T follicular helper cell (primary cell): ENCODE data around the gene SF3B2.
"Not testable (repeated sequence)": the region's sequence is repeated elsewhere in the genome, so short reads cannot be mapped to it uniquely, and the experiment has no call there.

Experiments used
- DNase-seq: peaks from one replicate; pipeline ENCODE4 v3.0.0-alpha.2; 2020; ENCODE audit warnings: low read depth
- total RNA-seq, 2 experiments: gene quantifications; one replicate each; lab custom pipeline; 2026; lab: John Stamatoyannopoulos, UW

SF3B2 gene, protein sequence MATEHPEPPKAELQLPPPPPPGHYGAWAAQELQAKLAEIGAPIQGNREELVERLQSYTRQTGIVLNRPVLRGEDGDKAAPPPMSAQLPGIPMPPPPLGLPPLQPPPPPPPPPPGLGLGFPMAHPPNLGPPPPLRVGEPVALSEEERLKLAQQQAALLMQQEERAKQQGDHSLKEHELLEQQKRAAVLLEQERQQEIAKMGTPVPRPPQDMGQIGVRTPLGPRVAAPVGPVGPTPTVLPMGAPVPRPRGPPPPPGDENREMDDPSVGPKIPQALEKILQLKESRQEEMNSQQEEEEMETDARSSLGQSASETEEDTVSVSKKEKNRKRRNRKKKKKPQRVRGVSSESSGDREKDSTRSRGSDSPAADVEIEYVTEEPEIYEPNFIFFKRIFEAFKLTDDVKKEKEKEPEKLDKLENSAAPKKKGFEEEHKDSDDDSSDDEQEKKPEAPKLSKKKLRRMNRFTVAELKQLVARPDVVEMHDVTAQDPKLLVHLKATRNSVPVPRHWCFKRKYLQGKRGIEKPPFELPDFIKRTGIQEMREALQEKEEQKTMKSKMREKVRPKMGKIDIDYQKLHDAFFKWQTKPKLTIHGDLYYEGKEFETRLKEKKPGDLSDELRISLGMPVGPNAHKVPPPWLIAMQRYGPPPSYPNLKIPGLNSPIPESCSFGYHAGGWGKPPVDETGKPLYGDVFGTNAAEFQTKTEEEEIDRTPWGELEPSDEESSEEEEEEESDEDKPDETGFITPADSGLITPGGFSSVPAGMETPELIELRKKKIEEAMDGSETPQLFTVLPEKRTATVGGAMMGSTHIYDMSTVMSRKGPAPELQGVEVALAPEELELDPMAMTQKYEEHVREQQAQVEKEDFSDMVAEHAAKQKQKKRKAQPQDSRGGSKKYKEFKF
- 389 to 515 reads per million in 2 experiments for total RNA-seq

DNA sequence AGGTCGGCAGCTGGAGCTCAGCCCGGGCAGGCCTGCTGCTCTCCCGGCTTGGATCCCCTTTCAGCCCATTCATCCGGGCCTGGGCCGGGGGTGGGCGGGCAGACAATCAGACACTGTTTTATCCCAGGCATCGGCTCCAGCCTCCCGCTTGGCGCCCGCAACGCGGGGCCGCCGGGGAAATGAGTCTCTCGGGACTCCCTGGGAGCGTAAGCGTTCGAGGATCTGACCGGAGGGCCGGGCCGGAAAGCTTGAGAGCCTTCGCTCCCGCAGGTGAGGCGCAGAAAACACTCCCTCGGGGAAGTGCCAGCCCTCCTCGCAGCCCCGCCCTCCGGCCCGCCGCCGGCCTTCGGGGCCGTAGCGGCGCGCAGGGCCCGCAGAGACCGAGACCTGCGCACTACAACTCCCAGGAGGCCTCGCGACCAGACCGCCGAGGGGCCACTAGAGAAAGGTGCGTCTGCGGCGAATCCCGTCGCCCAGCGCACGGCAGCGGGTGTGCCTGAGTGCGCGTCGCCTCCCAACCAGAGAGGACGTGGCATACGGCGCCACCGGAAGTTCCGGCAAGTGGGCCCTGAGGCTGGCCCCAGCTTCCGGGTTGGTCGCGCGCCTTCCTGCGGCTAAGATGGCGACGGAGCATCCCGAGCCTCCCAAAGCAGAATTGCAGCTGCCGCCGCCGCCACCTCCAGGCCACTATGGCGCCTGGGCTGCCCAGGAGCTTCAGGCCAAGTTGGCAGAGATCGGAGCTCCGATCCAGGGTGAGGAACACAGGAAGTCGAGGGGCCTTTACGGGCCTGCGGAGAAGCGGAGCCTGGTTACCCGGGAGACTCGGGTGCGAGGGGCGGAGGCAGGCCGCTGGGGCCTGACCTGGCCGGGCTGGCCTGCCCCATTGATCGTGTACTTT is at the start of gene SF3B2:
SF3B2 (plus strand) TSS at position 599 of the 898 bp plus-strand sequence; CDS start at position 620, 21 bp downstream.
- DNase-seq, result peak; percentile 92

DNA sequence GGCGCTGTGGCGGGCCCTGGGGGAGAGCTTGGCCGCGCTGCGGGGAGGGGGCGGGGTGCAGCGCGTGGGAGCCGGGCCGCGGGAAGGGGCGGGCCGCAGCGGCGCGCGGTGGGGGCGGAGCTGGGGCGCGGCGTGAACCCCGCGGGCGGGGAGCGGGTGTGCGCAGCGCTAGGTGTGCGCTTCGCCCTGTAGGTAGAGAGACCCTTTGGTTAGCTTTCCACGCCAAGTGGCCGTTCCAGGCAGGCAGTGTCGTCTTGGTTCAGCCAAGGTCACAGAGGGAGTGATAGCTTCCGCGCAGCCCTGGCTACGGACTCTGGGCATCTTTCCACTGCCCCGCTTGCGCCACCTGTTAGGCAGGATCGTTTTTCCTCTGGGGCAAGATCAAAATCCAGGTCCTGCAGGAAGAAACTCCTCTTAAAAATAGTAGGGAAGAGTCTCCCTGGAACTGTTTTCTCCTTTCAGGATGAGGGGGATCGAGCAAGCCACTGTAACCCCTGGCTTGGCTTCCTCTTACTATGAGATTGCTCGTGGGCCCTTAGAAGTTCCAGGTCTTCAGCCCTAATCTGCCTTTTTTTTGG is 49.4 kb upstream of the SF3B2 start:
- DNase-seq, result no peak

DNA sequence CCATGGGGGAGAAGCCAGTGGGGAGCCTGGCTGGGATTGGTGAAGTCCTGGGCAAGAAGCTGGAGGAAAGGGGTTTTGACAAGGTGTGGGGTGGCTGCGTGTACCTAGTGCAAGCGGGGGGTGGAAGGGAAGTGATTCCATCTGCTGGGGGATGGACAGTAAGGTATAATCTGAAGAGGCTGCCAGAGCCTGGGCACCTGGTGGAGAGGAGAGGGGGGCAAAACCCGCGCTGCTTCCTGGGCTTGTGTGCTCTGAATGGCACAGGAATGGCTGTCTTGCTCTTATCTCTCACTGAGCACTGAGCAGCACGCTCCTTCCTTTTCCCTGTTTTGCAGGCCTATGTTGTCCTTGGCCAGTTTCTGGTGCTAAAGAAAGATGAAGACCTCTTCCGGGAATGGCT is 48.9 kb upstream of the SF3B2 start:
- DNase-seq, result no peak

DNA sequence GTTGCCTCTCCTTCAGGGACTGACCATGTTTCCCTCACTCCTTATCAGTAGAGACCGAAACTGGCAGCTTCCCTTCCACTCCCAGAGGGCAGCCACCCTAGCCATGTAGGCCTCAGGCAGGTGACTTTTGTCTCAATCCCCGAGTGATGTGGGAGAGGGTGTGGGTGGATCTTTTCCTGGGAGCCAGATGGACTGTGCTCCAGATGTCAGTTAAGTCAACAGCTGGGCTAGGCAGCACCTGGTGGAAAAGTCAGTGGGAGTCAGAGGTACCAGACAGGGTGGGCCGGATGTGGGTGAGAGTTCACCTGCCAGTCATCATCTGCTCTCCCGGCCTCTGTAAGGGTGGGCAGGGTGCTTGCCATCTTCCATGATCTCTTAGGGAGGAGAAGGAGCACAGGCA is 48.0 kb upstream of the SF3B2 start:
- no peak for DNase-seq

DNA sequence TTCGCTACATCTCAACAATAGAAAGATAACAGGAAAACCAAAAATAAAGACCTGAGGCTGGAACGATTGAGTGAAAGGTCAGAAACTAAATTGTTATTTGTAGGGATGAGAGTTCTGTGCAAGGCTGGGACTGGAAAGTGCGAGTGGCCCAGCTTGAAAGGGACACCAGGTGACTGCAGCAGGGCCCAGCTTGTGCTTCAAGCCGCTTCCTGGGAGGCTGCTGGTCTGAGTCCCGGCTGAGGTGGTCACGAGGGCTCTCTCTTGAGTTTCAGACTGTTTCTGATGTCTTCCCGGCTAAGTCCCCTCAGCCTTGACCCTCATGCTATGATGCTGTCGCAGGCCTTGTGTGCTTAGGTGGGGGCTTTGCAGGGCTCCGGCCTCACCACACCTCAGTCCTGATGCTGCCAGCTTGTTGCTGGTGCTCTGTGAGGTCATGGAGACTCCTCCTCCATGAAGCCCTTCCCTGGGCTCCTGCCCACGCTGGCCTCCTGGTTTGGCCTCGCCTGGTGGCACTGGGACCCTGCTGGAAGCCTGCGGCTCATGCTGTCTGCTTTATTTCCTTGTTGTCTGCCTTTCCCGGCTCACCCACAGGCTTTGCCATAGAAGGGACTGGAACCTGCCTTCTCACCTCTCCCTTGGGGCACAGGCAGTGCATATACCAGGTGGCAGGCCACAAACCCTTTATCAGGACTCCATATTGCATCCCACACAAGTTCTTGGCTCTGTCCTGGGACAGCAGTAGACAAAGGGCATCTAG is 45.9 kb upstream of the SF3B2 start:
- no peak for DNase-seq

DNA sequence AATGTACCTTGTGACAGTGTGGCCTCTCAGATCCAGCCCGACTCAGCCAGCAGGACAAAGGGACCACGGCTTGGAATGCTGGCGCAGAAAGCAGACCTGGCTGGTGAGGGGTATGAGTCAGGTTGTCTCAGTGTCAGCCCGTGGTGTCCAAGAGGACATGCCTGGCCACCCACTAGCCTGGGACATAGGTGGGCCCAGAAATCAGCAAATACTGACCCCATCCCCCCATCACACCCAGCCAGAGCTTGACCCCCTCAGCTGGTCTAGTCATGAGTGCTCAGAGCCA is 45.3 kb upstream of the SF3B2 start:
- no peak for DNase-seq

DNA sequence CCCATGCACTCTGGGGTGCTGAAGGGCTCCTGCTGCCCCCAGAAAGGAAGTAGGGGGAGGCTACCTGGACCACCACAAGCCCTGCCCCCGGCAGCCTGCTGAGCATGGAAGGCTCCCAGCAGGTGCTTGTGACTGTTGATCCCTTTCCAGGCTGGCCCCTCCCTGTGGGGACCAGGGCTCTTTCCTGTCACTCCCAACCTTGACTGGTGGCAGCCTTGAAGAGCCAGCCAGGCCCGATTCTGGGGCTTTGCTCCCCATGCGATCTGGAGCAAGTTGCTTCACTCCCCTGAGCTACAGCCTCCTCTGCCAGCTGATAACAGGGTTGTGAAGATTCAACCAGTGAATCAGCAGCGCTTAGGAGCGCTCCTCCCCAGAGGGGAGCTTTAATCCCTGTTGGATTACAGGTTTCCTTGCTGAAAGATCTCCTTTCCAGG is 44.9 kb upstream of the SF3B2 start:
- DNase-seq, result no peak

DNA sequence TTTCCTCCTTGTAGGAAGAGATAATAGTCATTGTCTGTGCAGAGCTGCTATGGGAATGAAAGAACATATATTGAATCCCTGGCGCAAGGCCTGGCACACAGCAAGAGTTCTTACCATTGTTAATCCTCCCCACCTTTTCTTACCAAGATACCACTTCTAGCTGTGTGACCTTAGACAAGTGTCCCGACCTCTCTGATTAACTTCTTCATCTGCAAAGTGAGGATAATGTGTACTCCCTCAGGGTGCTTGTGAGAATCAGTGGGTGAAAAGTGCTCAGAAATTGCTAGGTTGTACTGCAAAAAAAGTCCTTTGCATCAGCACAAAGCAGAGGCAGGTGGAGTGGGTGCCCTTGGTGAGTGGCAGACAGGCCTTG is 44.1 kb upstream of the SF3B2 start:
- DNase-seq, result no peak

DNA sequence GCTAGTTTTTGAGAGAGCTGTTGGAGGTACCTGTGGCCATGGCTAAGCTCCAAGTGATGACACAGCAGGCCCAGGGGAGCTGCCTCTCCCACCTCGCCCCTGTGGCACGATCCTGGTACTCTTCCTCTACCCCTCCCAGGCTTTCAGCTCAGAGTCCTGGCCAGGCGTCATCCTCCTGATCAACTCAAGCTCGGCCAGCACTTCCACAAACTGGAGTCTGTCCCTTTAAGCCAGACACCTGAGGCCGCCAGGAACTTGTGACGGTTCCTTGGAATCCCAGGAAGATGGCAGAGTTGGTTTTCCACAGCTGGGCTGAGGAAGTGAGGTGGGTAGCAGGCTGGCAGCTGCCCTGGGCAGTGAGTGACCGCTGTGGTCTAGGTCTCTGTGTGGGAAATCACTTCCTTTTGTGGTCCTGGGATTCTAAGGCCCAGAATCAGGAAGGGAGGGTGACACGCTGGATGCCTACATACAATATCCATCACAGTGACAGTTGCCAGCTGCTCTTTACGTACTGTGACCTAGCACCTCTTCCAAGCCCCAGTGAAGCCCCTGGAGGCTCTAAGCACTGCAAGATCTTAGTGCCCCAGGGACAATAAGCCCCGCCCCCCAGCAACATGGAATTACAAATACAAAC is 43.6 kb upstream of the SF3B2 start:
- no peak for DNase-seq

DNA sequence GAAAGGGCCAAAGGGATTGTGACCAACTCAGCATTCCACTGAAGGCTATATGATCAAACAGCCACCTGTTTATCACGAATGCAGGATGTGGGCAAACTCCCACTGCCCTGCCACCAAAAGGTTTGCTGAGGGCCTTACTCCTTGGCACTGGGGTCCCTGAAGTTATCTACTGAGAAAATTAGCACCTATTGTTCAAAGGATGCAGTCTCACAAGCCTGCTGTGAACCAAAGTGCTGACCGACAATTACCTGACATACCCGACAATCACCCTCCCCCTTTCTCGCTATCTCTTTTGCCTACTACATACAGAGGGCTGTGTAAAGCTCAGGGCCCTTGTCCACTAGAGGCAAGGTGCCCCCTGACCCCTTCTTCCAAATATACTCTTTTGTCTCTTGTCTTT is 42.1 kb upstream of the SF3B2 start:
- not testable (repeated sequence) for DNase-seq

DNA sequence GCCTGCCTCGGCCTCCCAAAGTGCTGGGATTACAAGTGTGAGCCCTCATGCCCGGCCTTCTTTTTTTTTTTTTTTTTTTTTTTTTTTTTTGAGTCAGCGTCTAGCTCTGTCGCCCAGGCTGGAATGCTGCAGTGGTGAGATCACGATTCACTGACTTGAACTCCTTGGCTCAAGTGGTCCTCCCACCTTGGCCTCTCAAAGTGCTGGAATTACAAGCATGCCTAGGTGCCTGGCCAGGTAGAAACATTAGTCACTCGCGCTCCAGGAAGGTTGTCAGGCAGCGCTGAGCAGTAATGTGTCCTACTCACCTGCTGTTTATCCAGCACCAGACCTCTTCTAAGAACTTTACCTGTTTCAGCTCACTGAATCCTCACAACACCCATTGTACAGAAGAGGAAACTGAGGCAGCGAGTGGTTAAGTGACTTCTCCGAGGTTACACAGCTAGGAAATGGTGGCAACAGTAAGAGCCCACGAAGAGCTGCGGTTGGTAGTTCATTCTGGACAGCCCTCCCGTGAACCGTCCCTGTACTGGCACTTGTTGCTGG is 40.9 kb upstream of the SF3B2 start:
- no peak for DNase-seq

DNA sequence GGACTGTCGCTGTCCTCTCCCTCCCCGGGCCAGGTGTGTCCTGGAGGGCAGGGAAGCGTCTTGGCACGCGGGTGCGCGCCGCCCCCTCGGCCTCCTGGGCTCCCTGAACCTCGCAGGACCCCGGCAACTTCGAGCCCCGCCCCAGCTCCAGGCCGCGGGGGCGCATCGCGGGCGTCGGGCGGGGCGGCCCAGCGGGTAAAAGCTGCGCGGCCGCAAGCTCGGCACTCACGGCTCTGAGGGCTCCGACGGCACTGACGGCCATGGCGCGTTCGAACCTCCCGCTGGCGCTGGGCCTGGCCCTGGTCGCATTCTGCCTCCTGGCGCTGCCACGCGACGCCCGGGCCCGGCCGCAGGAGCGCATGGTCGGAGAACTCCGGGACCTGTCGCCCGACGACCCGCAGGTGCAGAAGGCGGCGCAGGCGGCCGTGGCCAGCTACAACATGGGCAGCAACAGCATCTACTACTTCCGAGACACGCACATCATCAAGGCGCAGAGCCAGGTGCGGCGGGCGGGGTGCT is 40.3 kb upstream of the SF3B2 start, which contains the start of gene CST6:
CST6 (plus strand) TSS at position 224 of the 519 bp plus-strand sequence; CDS start at position 261, 37 bp downstream.
- no peak for DNase-seq

DNA sequence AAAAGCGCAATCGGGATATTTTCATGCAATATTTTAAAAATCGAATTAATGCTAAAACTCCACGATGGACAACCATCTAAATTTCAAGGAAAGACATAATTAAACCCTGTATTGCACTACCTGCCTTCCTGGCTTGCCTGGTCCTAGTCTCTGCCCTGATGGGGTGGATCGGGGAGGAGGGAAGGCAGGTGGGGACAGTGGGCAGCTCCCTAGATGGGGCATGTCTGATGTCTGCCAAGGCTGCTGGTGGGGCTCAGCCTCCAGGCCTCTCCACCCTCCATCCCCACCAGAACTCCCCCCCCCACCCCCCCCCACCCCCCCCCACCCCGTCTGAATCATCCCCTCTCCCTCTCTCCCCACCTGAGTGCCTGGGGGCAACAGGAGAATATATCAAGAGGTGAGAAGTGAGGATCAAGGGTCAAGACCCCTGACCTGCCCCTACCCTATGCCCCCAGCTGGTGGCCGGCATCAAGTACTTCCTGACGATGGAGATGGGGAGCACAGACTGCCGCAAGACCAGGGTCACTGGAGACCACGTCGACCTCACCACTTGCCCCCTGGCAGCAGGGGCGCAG is 39.7 kb upstream of the SF3B2 start:
- no peak for DNase-seq

DNA sequence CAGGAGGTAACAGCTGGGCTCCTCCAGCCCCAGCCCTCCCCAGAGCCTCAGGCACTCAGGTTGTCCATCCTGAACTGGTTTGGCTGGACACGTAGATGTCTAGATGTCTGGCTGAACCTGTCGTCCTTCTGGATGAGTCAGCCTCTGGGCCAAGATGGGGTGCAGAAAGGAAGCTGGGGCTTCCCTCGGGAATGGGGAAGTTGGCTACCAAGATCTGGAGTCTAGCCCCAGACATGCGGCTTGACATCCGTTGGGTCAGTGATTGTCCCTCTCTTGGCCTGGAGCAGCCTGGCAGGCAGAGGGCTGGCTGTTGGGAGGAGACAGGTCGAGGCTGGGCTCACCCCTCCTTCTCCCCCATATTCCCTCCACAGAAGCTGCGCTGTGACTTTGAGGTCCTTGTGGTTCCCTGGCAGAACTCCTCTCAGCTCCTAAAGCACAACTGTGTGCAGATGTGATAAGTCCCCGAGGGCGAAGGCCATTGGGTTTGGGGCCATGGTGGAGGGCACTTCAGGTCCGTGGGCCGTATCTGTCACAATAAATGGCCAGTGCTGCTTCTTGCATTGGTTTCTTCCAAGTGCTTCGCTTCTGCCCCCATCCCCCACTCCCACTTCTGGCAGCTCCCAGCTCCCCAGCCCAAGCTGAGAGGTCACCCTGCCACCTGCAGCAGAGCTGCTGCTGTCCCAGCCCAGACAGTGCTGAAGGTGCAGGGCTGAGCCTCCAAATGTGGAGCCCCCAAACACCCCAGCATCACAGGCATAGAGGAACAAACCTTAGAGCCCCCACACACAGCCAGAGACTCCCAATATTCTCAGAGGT is 39.0 kb upstream of the SF3B2 start:
- DNase-seq, result no peak

DNA sequence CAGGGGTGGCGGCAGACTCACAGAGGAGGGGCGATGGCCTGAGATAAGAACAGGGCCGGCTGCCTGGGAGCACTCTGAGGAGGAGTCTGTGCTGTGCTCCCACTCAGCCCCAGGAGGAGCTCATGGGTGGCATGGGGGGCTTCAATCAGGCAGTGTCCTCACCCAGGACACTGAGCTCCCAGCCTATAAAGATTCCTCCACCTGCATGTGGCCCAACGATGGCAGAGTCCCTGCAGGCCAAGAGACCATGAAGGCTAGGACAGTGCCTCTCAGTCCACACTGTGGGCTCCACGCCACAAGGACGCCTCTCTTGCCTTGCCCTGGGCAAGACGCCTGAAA is 38.4 kb upstream of the SF3B2 start:
- no peak for DNase-seq

DNA sequence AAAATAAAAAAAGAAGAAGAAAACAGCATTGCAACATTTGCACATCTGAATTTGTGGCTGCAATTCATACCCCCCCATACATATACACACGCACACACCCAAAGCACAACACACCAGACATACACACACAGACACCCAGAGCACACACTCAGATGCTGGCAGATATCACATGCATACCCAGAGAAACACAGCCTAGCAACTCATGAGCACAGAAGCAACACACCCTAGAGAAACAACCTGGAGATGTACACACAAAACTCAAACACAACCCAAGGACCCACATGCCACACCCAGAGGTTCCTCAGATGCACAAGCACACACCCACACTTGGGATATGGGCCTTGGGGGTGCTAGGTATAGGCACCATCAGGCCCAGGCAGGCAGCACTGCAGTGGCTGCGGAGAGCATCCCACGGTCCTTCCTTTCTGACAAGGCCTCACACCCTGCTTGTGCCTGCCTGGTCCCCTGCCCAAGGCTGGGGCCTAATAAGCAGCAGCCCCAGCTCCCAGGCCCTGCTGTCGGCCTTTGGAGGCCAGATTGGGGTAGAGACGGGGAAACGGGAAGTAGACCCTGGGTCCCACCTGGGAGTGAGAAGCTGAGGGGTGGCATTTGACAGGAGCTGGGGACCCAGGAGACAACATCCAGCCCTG is 37.2 kb upstream of the SF3B2 start:
- DNase-seq, result no peak

DNA sequence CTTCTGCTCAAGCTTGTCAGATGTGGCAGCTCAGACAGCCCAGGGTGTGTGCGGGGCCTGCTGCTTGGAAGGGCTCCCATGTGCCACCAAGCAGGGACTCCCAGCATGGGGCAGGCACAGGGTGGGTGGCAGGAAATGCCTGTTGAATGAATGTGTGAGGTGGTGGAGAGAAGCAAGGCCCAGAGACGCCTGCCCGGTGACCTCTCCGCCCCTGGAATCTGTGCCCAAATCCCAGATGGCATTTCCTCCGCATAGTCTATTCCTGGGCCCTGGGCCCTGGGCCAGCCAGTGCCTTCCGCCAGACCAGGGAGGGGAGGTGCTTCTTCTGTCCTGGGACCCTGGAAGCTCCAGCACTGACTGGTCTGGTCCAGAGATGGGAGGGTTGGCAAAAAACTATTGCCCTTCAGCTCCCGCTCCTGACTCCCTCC is 36.7 kb upstream of the SF3B2 start:
- no peak for DNase-seq
